Bone marrow (tissue), 2 donors: Measurements from ENCODE around the gene NTMT1.
A peak's percentile ranks its signal among the peaks of the same experiment; 100 is the strongest.
"Not testable (repeated sequence)": the region's sequence is repeated elsewhere in the genome, so short reads cannot be mapped to it uniquely, and the experiment has no call there.

Experiments used
- DNase-seq, 2 donors: peaks; one replicate each; lab custom pipeline; 2025; lab: John Stamatoyannopoulos, UW

NTMT1 gene

DNA sequence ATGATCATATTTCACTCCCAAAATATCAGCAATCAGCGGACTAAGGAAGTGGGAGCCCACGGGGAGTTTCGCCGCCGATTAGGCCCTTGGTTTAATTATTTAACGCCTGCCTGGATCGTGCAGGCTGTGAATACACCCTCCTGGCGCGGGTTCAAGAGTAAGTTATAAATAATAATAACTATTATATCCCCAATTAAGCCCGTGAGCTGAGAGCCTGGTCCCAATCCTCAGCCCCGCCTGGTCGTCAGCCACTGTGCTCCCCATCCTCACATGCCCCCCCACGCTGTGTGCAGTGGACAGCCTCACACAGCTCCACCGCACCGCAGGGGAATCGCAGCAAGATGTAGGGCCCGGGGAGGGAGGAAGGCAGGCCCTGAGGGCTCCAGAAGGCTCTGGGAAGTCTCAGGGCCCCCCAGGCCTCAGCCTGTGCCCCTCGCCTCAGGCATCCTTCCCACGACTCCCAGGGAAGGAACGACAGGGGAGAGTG, 28.6 kb downstream of the NTMT1 start:
- no peak for DNase-seq

DNA sequence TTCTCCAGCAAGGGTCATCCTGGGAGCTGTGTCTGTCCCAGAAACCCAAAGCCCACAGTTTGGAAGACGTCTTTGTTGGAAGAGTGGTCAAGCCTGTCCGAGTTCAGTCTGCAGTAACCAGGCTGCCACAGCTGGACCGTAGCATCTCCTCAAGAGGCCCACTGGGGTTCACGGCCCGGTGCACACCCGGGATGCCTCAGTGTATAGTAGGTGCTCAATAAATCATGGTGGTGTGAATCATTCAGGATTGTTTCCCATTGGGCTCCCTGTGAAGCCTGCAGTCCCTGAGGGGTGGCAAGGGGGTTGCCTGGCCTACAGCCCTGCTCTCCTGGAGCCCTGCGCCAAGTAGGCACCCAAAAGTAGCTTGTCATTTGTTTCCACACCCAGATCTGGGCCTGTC, 29.2 kb downstream of the NTMT1 start:
- DNase-seq, result no peak

- DNase-seq, result no peak
These were observed 29.7 kb downstream of the NTMT1 start for GRCh38 chr9:129655696-129656095.

DNA sequence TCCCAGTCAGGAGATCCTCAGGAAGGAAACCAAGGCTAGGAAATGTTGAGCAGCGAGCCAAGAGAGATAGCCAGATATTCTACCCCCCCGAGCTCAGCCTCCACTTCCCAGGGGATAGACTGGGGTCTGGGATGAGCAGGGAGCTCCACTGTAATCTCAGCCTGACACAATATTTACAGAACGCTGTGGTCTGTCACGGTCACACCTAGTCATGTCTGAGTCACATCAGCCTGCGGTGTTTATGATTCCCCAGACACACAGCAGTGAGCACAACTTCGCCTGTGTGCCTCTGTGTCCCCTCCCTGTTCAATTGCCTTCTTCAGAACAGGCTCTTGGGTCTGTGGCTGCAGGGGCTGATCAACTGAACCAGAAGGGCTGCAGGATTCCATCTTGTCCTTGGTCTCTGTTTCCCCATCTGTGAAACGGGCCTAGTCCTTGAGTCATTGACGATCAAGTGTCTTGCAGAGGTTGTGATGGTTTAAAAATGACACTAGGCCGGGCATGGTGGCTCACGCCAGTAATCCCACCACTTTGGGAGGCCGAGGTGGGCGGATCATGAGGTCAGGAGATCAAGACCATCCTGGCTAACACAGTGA, 30.9 kb downstream of the NTMT1 start:
- DNase-seq, result no peak

DNA sequence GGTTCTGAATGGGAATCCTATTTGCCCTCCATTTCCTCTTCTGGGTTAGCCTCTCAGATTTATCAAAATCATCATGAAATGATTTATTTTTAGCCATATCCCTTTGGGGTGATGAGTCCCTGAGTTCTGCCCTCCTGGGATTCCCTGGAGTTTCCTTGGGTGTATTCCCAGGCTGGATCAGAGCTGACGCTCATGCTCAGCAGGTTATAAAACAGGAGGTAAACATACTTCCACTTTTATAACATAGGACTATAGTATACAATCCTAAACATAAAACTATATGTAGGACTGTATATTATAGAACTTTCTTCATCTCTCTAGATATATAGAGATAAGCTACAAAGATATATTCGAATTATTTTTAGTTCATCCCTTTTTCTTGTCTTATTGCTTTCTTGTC, 35.1 kb downstream of the NTMT1 start:
- DNase-seq, result no peak

DNA sequence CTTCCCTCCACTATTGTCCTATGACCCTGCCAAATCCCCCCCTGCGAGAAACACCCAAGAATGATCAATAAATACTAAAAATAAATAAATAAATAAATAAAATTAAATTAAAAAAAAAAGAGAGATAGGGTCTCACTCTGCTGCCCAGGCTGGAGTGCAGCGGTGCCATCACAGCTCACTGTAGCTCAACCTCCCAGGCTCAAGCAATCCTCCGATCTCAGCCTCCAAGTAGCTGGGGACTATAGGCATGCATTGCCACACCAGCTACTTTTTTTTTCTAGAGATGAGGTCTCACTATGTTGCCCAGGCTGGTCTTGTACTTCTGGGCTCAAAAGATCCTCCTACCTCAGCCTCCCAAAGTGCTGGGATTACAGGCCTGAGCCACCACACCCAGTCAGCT, 36.3 kb downstream of the NTMT1 start:
- not testable (repeated sequence) for DNase-seq

- peak in 1 of 2 donors; percentile 3 for DNase-seq
These were observed 38.9 kb downstream of the NTMT1 start for GRCh38 chr9:129664746-129665388.

- DNase-seq, result no peak
These were observed 39.4 kb downstream of the NTMT1 start, which contains the start of gene PRRX2 for GRCh38 chr9:129665389-129665775. PRRX2 (plus strand) TSS chr9:129665647; CDS start chr9:129665868, 221 bp downstream.

DNA sequence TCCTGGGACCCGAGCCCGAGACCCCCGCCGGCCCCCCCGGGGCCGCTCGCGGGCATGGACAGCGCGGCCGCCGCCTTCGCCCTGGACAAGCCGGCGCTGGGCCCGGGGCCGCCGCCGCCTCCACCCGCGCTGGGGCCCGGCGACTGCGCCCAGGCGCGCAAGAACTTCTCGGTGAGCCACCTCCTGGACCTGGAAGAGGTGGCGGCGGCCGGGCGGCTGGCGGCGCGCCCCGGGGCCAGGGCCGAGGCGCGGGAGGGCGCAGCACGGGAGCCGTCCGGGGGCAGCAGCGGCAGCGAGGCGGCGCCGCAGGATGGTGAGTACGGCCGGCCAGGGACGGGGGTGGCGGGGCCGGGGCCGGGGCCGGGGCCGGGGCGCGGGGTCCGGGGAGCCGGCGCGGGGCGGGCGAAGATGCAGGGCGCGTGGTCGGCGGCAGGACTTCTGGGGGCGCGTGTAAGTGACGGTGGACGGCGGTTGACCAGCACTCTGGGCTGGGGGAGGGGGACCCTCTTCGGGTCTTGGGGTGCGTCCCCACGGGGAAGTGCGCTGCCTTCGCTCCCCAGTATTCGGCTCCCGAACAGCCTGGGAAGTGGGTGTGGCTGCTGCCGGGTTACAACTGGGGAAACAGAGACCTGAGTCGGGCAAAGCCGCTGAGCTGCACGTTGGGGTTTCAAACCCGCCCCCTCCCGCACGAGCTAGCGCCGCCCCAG, 40.0 kb downstream of the NTMT1 start:
- no peak for DNase-seq

- no peak for DNase-seq
These were observed 40.6 kb downstream of the NTMT1 start for GRCh38 chr9:129666575-129666974.

DNA sequence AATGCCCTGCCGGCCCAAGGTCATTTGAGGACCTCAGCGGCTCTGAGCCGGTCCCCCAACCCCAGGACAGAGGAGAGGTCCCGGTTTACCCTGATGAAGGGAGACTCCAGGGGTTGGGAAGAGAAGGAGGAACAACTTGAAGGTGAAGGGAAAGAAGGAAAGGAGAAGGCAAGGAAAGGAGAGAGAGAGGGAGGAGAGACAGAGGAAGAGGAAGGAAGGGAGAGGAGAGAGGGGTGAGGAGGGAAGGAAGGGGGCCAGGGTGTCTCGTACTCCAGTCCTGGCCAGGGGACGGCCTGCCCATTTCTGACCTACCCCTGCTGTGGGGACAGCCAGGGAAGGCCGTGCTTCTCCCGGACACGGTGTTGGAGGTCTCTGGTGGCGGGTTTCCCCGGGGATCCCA, 41.4 kb downstream of the NTMT1 start:
- no peak for DNase-seq

DNA sequence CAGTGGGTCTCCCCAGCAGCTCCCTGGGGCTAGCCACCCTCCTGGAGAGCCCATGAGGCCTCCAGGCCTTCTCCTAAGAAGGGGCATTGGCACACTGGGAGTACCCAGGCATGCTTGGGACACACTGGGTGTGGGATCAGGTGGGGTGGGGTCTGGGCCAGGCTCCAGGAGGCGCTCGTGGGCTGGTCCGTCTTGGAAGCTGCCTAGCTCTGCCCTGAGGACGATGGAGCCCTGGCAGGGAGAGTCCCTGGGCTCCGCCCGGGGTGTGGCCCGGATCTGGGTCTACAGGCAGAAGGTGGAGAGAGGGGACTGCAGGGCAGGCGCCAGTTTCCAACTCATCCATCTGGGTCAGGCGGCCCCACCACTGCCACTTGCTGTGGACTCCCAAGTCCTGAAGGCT, 41.9 kb downstream of the NTMT1 start:
- DNase-seq, result no peak

DNA sequence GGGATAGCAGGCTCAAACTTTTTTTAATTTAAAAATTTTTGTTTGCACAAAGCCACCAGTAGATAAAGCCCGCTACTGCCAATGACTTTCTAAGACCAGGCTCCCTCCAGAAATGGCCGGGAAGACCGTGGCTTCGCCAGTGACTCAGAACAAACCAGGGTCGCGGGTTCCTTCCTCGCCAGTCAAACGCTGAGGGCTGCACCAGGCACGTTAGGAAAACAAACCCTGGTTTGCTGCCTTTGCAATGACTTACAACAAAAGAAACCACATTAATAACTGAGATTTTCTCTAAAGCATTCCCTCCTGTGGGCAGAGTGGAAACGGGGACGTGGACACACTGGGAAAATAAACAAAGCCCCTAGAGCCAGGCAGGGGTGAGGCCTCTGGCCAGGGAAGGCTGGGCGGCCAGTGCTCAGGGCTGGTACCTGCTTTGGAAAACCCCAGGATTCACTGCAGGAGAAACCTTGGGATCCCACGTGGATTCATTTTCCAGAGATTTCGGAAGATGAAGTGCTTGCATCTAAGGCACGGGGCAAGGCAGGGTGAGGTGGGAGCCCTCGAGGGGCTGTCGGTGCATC, 43.3 kb downstream of the NTMT1 start:
- DNase-seq, result no peak

GRCh38 chr9:129669946-129670345, 44.0 kb downstream of the NTMT1 start:
- no peak for DNase-seq

DNA sequence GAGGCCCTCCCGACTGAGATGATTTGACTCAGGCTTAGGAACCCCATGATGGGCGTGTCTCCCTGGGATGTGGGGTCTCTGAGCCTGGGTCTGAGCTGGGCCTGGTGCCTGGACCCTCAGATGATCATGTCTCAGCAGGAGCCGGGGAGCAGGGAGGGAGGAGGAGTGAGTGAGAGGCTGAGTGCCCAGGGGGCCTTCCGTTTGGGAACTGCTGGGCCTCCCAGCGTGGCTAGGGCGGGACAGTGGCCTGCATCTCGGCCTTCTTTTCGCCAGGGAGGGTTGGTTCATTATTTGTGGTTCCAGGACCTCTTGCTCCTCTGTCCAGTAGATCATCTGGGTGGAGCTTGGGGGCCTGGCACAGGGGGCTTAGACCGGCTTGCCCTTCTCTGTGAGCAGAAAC, 45.1 kb downstream of the NTMT1 start:
- DNase-seq, result no peak

GRCh38 chr9:129671519-129671918, 45.6 kb downstream of the NTMT1 start:
- no peak for DNase-seq

- no peak for DNase-seq
These were observed 46.7 kb downstream of the NTMT1 start for GRCh38 chr9:129672702-129673101.

DNA sequence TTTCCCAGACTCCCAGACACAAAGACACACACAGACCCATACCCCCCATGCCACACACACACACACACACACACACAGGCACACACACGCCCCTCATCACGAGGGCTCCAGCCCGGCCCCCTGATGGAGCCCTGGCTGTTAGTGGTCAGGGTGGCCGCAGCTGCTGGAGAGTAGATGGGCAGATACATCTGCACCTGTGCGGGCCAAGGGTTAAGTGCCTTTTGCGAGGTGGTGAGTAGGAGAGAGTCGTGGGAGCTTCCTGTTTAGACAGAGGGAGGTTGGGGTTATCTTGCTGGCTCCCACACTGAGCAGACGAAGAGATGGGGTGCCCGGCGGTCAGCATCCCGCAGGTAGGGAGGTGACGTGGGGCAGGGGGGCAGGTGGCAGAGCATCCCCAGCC, 47.6 kb downstream of the NTMT1 start:
- DNase-seq, result no peak

GRCh38 chr9:129674229-129674628, 48.3 kb downstream of the NTMT1 start:
- DNase-seq, result no peak

DNA sequence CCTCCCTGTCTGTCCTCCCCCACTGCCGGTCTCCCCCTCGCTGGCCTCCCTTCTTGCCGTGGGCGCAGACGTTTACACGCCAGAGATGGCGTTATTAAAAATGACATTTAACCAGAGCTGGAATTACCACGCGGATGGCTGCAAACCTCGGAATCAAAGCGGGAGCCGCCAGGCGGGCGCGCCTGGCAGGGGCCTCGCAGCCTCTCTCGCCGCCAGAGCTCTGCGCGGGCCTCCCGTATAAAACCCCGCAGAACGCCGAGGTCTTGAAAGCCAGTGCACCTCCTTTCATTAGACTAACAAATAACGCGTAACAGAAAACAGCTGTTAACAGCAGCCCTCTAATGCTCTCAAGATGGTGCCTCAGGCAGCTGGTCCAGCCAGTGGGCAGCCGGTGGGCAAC, 49.7 kb downstream of the NTMT1 start:
- DNase-seq, result no peak

GRCh38 chr9:129676287-129676686, 50.3 kb downstream of the NTMT1 start:
- no peak for DNase-seq

DNA sequence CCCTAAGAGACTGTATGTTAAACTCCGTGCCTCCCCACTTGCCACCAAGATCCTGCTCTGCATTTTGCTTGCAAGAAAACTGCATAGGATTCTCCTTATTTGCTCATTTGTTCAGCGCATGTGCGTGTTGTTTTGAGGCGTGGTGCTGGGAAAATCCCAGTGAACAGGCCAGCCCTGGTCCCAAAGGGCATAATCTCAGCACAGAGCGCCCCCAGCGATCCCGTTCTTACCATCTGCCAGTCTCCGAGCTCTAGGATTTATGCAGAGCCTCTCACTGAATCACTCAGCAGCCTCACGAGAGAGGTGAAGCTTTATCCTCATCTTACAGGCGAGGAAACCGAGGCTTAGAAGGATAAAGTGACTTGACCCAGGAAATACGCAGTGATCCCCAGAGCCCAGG, 51.0 kb downstream of the NTMT1 start:
- no peak for DNase-seq

DNA sequence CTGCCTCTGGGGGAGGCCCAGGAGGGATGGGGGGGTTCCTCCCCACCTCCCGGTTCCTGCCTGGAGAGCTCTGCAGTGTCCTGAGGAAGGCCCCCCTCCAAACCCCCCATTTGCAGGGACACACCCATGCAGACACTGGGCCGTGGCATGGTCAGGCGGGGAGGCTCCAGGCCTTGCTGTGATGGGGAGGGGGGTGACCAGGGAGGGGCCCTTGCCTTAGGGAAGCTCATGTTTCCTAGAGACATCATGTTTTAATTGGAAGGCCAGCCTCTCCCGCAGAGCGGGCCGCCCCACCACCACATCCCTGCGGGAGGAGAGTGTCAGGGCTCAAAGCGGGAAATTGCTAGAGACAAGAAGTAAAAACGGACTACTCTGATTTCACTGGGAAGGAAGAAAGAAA, 51.5 kb downstream of the NTMT1 start:
- no peak for DNase-seq
